Erythroblast (primary cell): ENCODE data around the gene LFNG.

Experiments used
- GATA1 ChIP-seq: IDR thresholded peaks from 2 replicates; pipeline ENCODE4 v1.6.1; 2011; ENCODE audit warnings: low read depth, mild to moderate bottlenecking, control low read depth, low read length, moderate library complexity
- POLR2A ChIP-seq: IDR thresholded peaks from 2 replicates; pipeline ENCODE4 v1.6.1; 2011; ENCODE audit warnings: mild to moderate bottlenecking, low read length

DNA sequence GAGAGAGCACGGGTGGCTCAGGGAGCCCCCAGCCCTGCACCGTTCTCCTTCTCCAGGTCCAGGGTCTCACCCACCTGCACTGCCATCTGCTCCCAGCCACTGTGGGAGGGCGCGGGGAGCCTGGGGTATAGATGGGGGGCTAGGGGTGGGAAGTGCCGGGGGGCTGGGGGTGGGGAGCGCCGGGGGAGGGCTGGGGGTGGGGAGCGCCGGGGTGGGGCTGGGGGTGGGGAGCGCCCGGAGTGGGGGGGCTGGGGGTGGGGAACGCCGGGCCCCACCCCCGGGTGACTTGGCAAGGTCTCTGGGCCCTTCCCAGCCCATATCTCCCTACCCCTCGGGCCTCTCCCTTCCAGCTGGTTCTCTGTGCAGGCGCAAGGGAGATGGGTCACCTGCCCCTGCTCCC is 43.3 kb upstream of the LFNG start, which contains the start of gene GRIFIN:
- TF ChIP-seq POLR2A = no peak
- TF ChIP-seq GATA1 = no peak
